ENCODE measurements around the gene ACP7. TPM values are rescaled to one million over a fixed set of nuclear protein-coding genes. Genes with fewer than 3 reads are reported as not detected.

ACP7 gene
- total and polyA plus RNA-seq, 12 donors: not detected

DNA sequence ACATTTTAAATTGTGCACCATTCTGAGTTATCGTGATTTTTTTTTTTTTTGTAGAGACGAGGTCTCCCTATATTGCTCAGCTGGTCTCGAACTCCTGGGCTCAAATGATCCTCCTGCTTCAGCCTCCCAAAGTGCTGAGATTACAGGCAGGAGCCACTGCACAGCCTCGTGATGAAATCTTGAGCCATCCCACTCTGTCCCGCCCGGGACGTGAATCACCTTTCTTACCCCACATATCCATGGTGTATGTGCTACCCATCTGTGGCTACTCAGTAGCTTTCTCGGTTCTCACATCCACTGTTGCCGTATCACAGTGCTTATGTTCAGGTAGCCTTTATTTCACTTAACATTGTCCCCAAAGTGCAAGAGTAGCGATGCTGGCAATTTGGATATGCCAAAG, 67.9 kb downstream of the ACP7 start:
- no peaks in the 10 kb centered on the region for H3K36me3 ChIP-seq (replicated peaks in 1 of 2)
- intact Hi-C loops (cut with DNase I): no loop called here
- 91 to 95% (median 94%) methylated on average over 10 of the region's 10 CpGs for WGBS, 4 donors
- DNase-seq: no peak
- no peak for TF ChIP-seq POLR2A (IDR thresholded peaks at IDR 0.05)
- TF ChIP-seq, protein P1, sequence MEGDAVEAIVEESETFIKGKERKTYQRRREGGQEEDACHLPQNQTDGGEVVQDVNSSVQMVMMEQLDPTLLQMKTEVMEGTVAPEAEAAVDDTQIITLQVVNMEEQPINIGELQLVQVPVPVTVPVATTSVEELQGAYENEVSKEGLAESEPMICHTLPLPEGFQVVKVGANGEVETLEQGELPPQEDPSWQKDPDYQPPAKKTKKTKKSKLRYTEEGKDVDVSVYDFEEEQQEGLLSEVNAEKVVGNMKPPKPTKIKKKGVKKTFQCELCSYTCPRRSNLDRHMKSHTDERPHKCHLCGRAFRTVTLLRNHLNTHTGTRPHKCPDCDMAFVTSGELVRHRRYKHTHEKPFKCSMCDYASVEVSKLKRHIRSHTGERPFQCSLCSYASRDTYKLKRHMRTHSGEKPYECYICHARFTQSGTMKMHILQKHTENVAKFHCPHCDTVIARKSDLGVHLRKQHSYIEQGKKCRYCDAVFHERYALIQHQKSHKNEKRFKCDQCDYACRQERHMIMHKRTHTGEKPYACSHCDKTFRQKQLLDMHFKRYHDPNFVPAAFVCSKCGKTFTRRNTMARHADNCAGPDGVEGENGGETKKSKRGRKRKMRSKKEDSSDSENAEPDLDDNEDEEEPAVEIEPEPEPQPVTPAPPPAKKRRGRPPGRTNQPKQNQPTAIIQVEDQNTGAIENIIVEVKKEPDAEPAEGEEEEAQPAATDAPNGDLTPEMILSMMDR (IDR thresholded peaks at IDR 0.05): no peak
- peaks cover 17 to 38% of the 10 kb centered on the region in 2 donors for H3K4me1 ChIP-seq (replicated peaks in 1 of 2)
- no peak overlapping the region for H3K4me3 ChIP-seq
- no peak overlapping the region for H3K27ac ChIP-seq
- H3K9me3 ChIP-seq (replicated peaks in 1 of 3): no peaks in the 10 kb centered on the region
- H3K27me3 ChIP-seq: no peaks in the 10 kb centered on the region

DNA sequence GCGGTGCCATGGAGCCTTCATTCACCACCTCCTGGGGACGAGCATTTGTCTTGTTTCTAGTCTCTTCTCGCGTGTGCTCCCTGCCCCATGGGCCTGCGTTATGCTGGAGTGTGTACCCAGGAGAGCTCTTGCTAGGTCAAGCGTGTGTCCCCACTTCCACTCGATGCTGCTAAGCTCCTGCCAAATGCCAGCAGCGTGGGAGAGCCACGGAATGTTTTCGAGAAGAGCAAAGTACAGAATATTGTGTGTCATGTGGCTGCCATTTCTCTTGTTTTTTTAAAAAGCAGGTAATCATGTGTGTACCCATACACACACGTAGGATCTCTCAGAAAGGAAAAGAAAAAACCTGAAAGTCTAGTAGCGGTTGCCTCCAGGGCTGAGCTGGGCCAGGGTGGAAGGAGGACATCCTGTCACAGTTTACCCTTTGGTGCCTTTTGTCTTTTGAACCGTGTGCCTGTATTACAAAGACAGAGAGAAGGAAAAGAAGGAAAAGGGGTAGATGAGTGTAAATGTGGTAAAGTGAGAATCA, 70.0 kb downstream of the ACP7 start:
- intact Hi-C loops (cut with DNase I): no loop called here
- Histone ChIP-seq H3K27ac (no peak overlapping the region), H3K27me3 (no peaks in the 10 kb centered on the region), H3K36me3 (replicated peaks in 1 of 2) (no peaks in the 10 kb centered on the region), H3K4me1 (replicated peaks in 1 of 2) (peaks cover 17 to 45% of the 10 kb centered on the region in 2 donors), H3K9me3 (replicated peaks in 1 of 3) (no peaks in the 10 kb centered on the region), H3K4me3 (no peak overlapping the region)
- WGBS, 4 donors: 78 to 88% (median 84%) methylated on average over 13 of the region's 13 CpGs
- DNase-seq: no peak
- TF ChIP-seq, protein P1 (IDR thresholded peaks at IDR 0.05): no peak
- TF ChIP-seq POLR2A (IDR thresholded peaks at IDR 0.05): no peak

DNA sequence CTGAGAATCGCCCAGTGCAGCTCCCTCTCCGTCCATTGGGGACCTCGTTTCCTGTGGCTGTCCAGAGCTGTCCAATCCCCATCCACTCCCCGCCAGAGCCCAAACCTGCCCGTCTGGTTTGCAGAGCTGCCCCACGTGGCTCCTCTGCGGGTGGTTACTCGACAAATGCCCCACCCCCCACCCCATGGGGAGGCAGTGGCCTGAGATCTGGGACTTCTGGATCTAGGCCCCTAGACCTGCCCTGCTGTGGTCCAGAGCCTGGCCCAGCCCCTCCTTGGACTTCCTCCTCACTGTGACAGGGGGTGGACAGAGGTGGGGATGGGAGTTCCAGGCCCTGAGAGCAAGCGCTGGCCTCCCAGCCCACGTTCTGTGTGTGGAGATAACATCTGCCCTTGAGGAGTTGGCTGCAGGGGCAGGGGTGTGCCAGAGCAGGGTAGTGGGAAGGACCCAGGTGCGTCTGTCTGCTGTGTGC, 70.5 kb downstream of the ACP7 start:
- WGBS, 4 donors: 52 to 73% (median 65%) methylated on average over 4 to 11 of the region's 11 CpGs
- DNase-seq: peak in 1 of 7 donors; percentile 22
- Histone ChIP-seq H3K4me3 (no peak overlapping the region), H3K36me3 (replicated peaks in 1 of 2) (no peaks in the 10 kb centered on the region), H3K4me1 (replicated peaks in 1 of 2) (peaks cover 19 to 47% of the 10 kb centered on the region in 2 donors), H3K27ac (no peak overlapping the region), H3K27me3 (no peaks in the 10 kb centered on the region), H3K9me3 (replicated peaks in 1 of 3) (no peaks in the 10 kb centered on the region)
- intact Hi-C loops (cut with DNase I): no loop called here
- TF ChIP-seq, protein P1 (IDR thresholded peaks at IDR 0.05): no peak

DNA sequence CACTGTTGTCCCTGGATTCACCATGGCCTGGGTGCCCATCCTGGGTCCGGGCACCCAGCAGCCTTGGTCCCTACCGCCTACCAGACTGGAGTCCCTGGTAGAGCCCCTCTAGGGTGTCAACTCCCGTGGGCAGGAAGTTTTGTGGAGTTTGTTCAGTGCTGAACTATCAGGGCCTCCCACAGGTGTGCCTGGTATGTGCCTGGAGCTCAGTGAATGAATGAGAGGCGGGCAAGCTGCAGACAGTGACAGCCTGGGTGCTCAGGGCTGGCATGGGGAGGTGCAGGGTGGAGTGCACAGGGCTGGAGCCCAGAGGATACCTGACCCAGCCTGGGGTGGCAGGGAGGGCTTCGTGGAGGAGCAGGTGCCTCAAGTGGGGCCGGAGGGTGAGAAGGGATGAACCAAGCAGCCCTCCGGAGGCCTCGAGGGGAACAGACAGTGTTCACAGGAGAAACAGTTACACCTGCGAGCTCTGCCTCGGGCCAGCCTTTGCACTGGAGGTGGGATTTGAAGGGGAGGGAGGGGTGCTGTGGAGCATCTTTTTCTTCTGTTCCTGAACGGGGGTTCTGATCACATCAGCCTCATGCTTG, 71.0 kb downstream of the ACP7 start:
- no peaks in the 10 kb centered on the region for H3K9me3 ChIP-seq (replicated peaks in 1 of 3)
- H3K4me1 ChIP-seq (replicated peaks in 1 of 2): peaks cover 20 to 52% of the 10 kb centered on the region in 2 donors
- no peak overlapping the region for H3K27ac ChIP-seq
- WGBS, 4 donors: 68 to 90% (median 84%) methylated on average over 11 of the region's 11 CpGs
- intact Hi-C loops (cut with DNase I): no loop called here
- H3K4me3 ChIP-seq: no peak overlapping the region
- peak in 1 of 7 donors; percentile 11 for DNase-seq
- H3K36me3 ChIP-seq (replicated peaks in 1 of 2): no peaks in the 10 kb centered on the region
- H3K27me3 ChIP-seq: no peaks in the 10 kb centered on the region
- TF ChIP-seq, protein P1 (IDR thresholded peaks at IDR 0.05): no peak
- TF ChIP-seq POLR2A (IDR thresholded peaks at IDR 0.05): no peak

Measured in adrenal gland (tissue), 12 donors.